ENCODE data around the gene CDC42BPB.

DNA sequence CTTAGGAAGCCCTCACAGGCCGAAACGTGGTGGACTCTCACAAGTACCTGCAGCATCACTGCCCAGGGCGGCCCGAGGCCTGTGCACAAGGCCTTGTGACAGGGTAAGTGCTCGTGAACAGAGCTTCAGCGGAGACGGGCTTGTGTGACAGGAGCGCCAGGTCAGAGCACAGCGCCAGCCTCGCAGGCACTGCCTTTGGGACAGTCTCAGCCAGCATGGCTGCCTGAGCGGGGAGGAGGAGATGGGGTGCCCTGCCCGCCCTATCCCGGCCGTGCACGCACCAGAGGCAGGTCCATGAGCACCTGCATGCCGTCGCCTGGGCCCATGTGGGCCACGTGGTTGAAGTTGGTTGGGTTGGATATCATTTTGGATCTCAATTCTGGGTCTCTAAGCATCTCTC lies 118.0 kb downstream of the CDC42BPB start:
- no peak for TF ChIP-seq EZH2phosphoT487 (IDR thresholded peaks at IDR 0.05; ENCODE audit: insufficient read depth, low read depth)
- TF ChIP-seq EZH2 (IDR thresholded peaks at IDR 0.05; ENCODE audit: insufficient read depth, poor library complexity, severe bottlenecking), result no peak

Data from GM23248 (cell line).